K562 (cell line): ENCODE measurements around the gene CTSF. TPM values are rescaled to one million over a fixed set of nuclear protein-coding genes. Genes with fewer than 3 reads are reported as not detected.

Experiments used
- ATF3 ChIP-seq, 2 experiments: fragments of 450-650 bp in 1 of 2; sonication (generic) in 1 of 2; formaldehyde crosslinking in 1 of 2; IDR thresholded peaks in 1 of 2; conservative IDR thresholded peaks in 1 of 2; 2 replicates each; pipeline versions ENCODE4 v1.6.1 to v1.8.1; 2016 to 2023; ENCODE audit warnings: mild to moderate bottlenecking in 2 of 2, moderate library complexity in 2 of 2, inconsistent platforms in 1 of 2, missing genetic modification reagents in 1 of 2
- BRF1 ChIP-seq: IDR thresholded peaks from 3 replicates; pipeline ENCODE4 v1.6.1; 2011; ENCODE audit warnings: borderline replicate concordance, mild to moderate bottlenecking; ENCODE audit not compliant: insufficient read length; ENCODE audit errors: extremely low read depth
- CHD1 ChIP-seq: fragments of 200-600 bp; sonication (generic); IDR thresholded peaks from one replicate; pipeline ENCODE4 v1.6.1; 2012; ENCODE audit warnings: mild to moderate bottlenecking, moderate library complexity, low read length, inconsistent platforms
- CHD2 ChIP-seq: IDR thresholded peaks from 2 replicates; pipeline ENCODE4 v1.6.1; 2011; ENCODE audit warnings: low read depth, low read length
- ELF2 ChIP-seq: fragments of 250-450 bp; sonication (Bioruptor Pico); IDR thresholded peaks from 2 replicates; pipeline ENCODE4 v1.5.0; 2021; ENCODE audit warnings: mild to moderate bottlenecking
- HMBOX1 ChIP-seq: sonication (generic); IDR thresholded peaks from 2 replicates; pipeline ENCODE4 v1.6.1; 2016
- HNRNPH1 ChIP-seq: fragments of 200-400 bp; formaldehyde crosslinking; optimal IDR thresholded peaks from 2 replicates; pipeline ENCODE3; 2017; ENCODE audit warnings: low read depth, mild to moderate bottlenecking, low read length, moderate library complexity
- HNRNPLL ChIP-seq: fragments of 200-400 bp; formaldehyde crosslinking; IDR thresholded peaks from 2 replicates; pipeline ENCODE4 v1.6.1; 2017; ENCODE audit warnings: low read length, low read depth, mild to moderate bottlenecking; ENCODE audit not compliant: poor library complexity, severe bottlenecking
- KDM1A ChIP-seq, 2 experiments: fragments of 450-650 bp; IDR thresholded peaks; 2 replicates each; pipeline ENCODE4 v1.6.1; 2016; ENCODE audit warnings: mild to moderate bottlenecking in 2 of 2
- MAFF ChIP-seq: IDR thresholded peaks from 2 replicates; pipeline ENCODE4 v1.6.1; 2012; ENCODE audit warnings: low read length, improper control_type of control experiment
- MBD2 ChIP-seq: sonication (generic); IDR thresholded peaks from 2 replicates; pipeline ENCODE4 v1.6.1; 2016; ENCODE audit warnings: low read depth, borderline replicate concordance
- MTA3 ChIP-seq: fragments of 450-650 bp; formaldehyde crosslinking; IDR thresholded peaks from 2 replicates; pipeline ENCODE4 v1.6.1; 2017; ENCODE audit warnings: mild to moderate bottlenecking, borderline replicate concordance
- RBBP5 ChIP-seq: fragments of 200-600 bp; sonication (generic); IDR thresholded peaks from 2 replicates; pipeline ENCODE4 v1.6.1; 2012; ENCODE audit warnings: borderline replicate concordance, mild to moderate bottlenecking, low read length, control low read depth, inconsistent platforms; ENCODE audit not compliant: insufficient read depth, poor library complexity, severe bottlenecking
- RBM39 ChIP-seq: fragments of 200-400 bp; formaldehyde crosslinking; optimal IDR thresholded peaks from 2 replicates; pipeline ENCODE3; 2018; ENCODE audit warnings: low read depth, low read length
- TCFL5 ChIP-seq: fragments of 250-450 bp; sonication (Bioruptor Pico); conservative IDR thresholded peaks from 2 replicates; pipeline ENCODE4 v1.6.1; 2021; ENCODE audit warnings: mild to moderate bottlenecking, moderate library complexity, matching md5 sums
- ZBTB11 ChIP-seq, 3 experiments: fragments of 200-800 bp in 1 of 3; fragments of 250-450 bp in 1 of 3; fragments of 450-650 bp in 1 of 3; sonication (Bioruptor Pico) in 1 of 3; sonication (Bioruptor generic) in 1 of 3; formaldehyde crosslinking in 1 of 3; IDR thresholded peaks; 2 replicates each; pipeline versions ENCODE4 v1.6.1 to v1.8.0; 2016 to 2022; ENCODE audit warnings: mild to moderate bottlenecking in 2 of 3, missing genetic modification characterization in 2 of 3, missing compliant biosample characterization in 1 of 3, moderate library complexity in 1 of 3
- ZBTB2 ChIP-seq: fragments of 450-650 bp; IDR thresholded peaks from 2 replicates; pipeline ENCODE4 v1.6.1; 2016; ENCODE audit warnings: antibody characterized with exemption
- ZC3H11A ChIP-seq: IDR thresholded peaks from 2 replicates; pipeline ENCODE4 v1.6.1; 2012; ENCODE audit warnings: low read depth, low read length, improper control_type of control experiment
- ZNF282 ChIP-seq: sonication (generic); formaldehyde crosslinking; IDR thresholded peaks from 2 replicates; pipeline ENCODE4 v1.8.1; 2023; ENCODE audit warnings: missing genetic modification reagents
- polyA plus RNA-seq, 8 experiments: library from polyadenylated mRNA; depleted of rRNA in 4 of 8; stranded (reverse) in 5 of 8; unstranded in 3 of 8; fragments of >200 nt; fragmentation: Nextera tagmentation in 2 of 8; fragmentation: Illumina TruSeq in 1 of 8; extraction: Ambion mirVana in 2 of 8; extraction: Trizol in 1 of 8; gene quantifications; 2 replicates each; pipeline versions ENCODE4 v1.2.1 to v1.2.3, GENCODE V29; 2011 to 2014; ENCODE audit warnings: inconsistent platforms in 1 of 8, missing spikeins in 1 of 8
- total RNA-seq, 7 experiments: library from RNA; depleted of rRNA in 6 of 7; stranded (reverse); fragments of >200 nt in 6 of 7; fragmentation: Illumina TruSeq in 2 of 7; extraction: Trizol in 2 of 7; gene quantifications; 2 replicates each; pipeline versions ENCODE4 v1.2.1 to v1.2.3, GENCODE V29; 2011 to 2021; ENCODE audit warnings: low replicate concordance in 1 of 7

CTSF gene
- total and polyA plus RNA-seq, 9 of the 15 experiments (the other 6 are each of a cell fraction or from before 2014, with no cell fraction given) = 0.41 to 10.5 (median 3.8) TPM

- TF ChIP-seq RBBP5 (peak; percentile 71), HNRNPH1 (no peak), HMBOX1 (no peak), RBM39 (no peak), KDM1A (IDR thresholded peaks at IDR 0.05) (no peak), HNRNPLL (peak; percentile 69), MAFF (no peak), CHD1 (peak; percentile 56), ZNF282 (CRISPR knock-in tag) (peak; percentile 93; the same call in 1 of the 2 replicates), ZC3H11A (no peak), ATF3 (IDR thresholded peaks at IDR 0.05) (no peak), ATF3 (CRISPR knock-in tag; conservative IDR thresholded peaks at IDR 0.05) (no peak), BRF1 (no peak), TCFL5 (CRISPR knock-in tag) (no peak), CHD2 (peak; percentile 71), ELF2 (peak; percentile 97), MTA3 (peak; percentile 32; the same call in 1 of the 2 replicates), MBD2 (peak; percentile 78), ZBTB2 (no peak), ZBTB11 (CRISPR knock-in tag; IDR thresholded peaks at IDR 0.05) (peak in 1 of 3 experiments; percentile 80; a peak in 1 of 6 replicates)
These were observed 22.6 kb downstream of the CTSF start, which contains the start of gene ZDHHC24 (continued) for GRCh38 chr11:66545701-66546367.
